Activated CD4-positive, alpha-beta T cell treated with anti-CD3 and anti-CD28 coated beads for 1 hour (primary cell): ENCODE results near the gene AGBL2.
"Not testable (repeated sequence)": the region's sequence is repeated elsewhere in the genome, so short reads cannot be mapped to it uniquely, and the experiment has no call there.

Experiments
- DNase-seq: peaks from one replicate; pipeline ENCODE4 v3.0.0-alpha.2; 2020

Gene AGBL2

GRCh38 chr11:47715082-47715669 lies at the start of gene AGBL2:
AGBL2 (minus strand) TSS chr11:47715369; CDS start chr11:47714650, 719 bp downstream.
- peak; percentile 67 for DNase-seq

- DNase-seq: not testable (repeated sequence)
Observed at GRCh38 chr11:47759291-47759690, 44.1 kb upstream of the AGBL2 start.

GRCh38 chr11:47756208-47756607 lies 41.0 kb upstream of the AGBL2 start:
- DNase-seq: no peak

- DNase-seq: no peak
Observed at GRCh38 chr11:47750725-47751124, 35.6 kb upstream of the AGBL2 start.

GRCh38 chr11:47742494-47742893 lies 27.3 kb upstream of the AGBL2 start:
- not testable (repeated sequence) for DNase-seq

GRCh38 chr11:47737817-47738216 lies 22.6 kb upstream of the AGBL2 start:
- not testable (repeated sequence) for DNase-seq

- no peak for DNase-seq
Observed at GRCh38 chr11:47732271-47732670, 17.1 kb upstream of the AGBL2 start.

GRCh38 chr11:47731475-47731874 lies 16.3 kb upstream of the AGBL2 start:
- no peak for DNase-seq

- DNase-seq: no peak
Observed at GRCh38 chr11:47726878-47727514, 11.8 kb upstream of the AGBL2 start.

GRCh38 chr11:47726118-47726442 lies 10.9 kb upstream of the AGBL2 start:
- DNase-seq: no peak

- no peak for DNase-seq
Observed at GRCh38 chr11:47725442-47726117, 10.4 kb upstream of the AGBL2 start.

GRCh38 chr11:47724041-47724729 lies 9.0 kb upstream of the AGBL2 start:
- DNase-seq: no peak

- no peak for DNase-seq
Observed at GRCh38 chr11:47723041-47723440, 7.9 kb upstream of the AGBL2 start.

GRCh38 chr11:47720651-47721050 lies 5.5 kb upstream of the AGBL2 start:
- no peak for DNase-seq

- no peak for DNase-seq
Observed at GRCh38 chr11:47716692-47717091, 1.5 kb upstream of the AGBL2 start.

- no peak for DNase-seq
Observed at GRCh38 chr11:47714554-47715081, 551 bp downstream of the AGBL2 start.

GRCh38 chr11:47711816-47712215 lies 3.4 kb downstream of the AGBL2 start:
- DNase-seq: no peak

- DNase-seq: no peak
Observed at GRCh38 chr11:47711225-47711624, 3.9 kb downstream of the AGBL2 start.

- DNase-seq: not testable (repeated sequence)
Observed at GRCh38 chr11:47707275-47707786, 7.8 kb downstream of the AGBL2 start.

GRCh38 chr11:47705721-47706120 lies 9.4 kb downstream of the AGBL2 start:
- no peak for DNase-seq

GRCh38 chr11:47691979-47692378 lies 23.2 kb downstream of the AGBL2 start:
- DNase-seq: no peak

- DNase-seq: no peak
Observed at GRCh38 chr11:47689480-47689879, 25.7 kb downstream of the AGBL2 start.

GRCh38 chr11:47688991-47689390 lies 26.2 kb downstream of the AGBL2 start:
- no peak for DNase-seq
